ENCODE measurements around the gene ABI1. TPM values are rescaled to one million over a fixed set of nuclear protein-coding genes. Genes with fewer than 3 reads are reported as not detected.

The ABI1 gene
- total and polyA plus RNA-seq, 7 donors: 13.9 to 33.8 (median 29.7) TPM

DNA sequence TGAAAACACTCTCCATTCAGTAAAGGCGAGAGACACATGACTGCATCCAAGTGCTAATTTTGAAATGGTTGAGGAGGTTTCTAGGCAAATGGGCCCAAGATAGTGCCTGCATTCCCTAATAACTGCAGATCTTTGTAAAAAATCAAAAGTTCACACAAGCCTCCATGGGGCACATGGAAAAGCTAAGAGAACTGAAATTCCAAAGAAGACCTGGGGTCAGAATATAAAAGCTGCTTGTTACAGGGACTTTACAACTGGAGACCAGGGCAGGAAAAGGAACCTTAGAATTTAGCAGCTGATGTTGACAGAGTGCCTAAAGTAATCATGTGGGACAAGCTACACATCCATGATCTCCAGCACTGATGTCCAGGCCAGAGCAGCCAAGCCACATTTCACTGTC is 10.0 kb upstream of the ABI1 start:
- Histone ChIP-seq H3K36me3 (ENCODE audit: insufficient read depth in 1 of 2, low read depth in 1 of 2) (no peaks in the 10 kb centered on the region), H3K4me1 (no peaks in the 10 kb centered on the region), H3K9me3 (no peaks in the 10 kb centered on the region), H3K4me3 (no peak overlapping the region), H3K27me3 (ENCODE audit: insufficient read depth in 3 of 3, low read length in 2 of 3) (peaks cover 0 to 2% (median 0%) of the 10 kb centered on the region in 3 donors), H3K27ac (no peak overlapping the region)
- ATAC-seq: no peak
- 80 to 93% (median 91%) methylated on average over 1 of the region's 1 CpG for WGBS, 3 donors
- intact Hi-C loops (cut with DNase I): no loop called here
- no peak for DNase-seq
- TF ChIP-seq, protein P1, sequence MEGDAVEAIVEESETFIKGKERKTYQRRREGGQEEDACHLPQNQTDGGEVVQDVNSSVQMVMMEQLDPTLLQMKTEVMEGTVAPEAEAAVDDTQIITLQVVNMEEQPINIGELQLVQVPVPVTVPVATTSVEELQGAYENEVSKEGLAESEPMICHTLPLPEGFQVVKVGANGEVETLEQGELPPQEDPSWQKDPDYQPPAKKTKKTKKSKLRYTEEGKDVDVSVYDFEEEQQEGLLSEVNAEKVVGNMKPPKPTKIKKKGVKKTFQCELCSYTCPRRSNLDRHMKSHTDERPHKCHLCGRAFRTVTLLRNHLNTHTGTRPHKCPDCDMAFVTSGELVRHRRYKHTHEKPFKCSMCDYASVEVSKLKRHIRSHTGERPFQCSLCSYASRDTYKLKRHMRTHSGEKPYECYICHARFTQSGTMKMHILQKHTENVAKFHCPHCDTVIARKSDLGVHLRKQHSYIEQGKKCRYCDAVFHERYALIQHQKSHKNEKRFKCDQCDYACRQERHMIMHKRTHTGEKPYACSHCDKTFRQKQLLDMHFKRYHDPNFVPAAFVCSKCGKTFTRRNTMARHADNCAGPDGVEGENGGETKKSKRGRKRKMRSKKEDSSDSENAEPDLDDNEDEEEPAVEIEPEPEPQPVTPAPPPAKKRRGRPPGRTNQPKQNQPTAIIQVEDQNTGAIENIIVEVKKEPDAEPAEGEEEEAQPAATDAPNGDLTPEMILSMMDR (IDR thresholded peaks at IDR 0.05): no peak

DNA sequence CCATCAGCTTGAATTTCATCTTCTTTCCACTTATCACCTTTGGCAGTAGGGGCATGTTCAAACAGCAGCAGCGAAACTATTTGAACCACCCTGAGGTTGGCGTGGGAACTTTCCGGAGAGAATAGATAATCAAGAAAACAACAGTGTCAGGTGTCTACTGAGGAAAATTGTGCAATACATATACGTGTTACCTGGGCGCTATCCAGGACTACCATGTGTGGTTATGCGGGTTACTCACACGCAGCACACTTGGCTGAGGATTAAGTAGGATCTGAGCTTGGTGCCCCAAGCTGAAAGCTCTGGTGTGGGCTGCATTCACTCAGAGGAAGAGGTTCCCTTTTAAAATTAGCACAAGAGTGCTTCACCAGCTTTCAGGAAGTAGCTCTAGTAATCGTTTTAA is 8.8 kb upstream of the ABI1 start:
- intact Hi-C loops (cut with DNase I): no loop called here
- Histone ChIP-seq H3K4me3 (no peak overlapping the region), H3K9me3 (no peaks in the 10 kb centered on the region), H3K27ac (no peak overlapping the region), H3K4me1 (no peaks in the 10 kb centered on the region), H3K36me3 (ENCODE audit: insufficient read depth in 1 of 2, low read depth in 1 of 2) (no peaks in the 10 kb centered on the region), H3K27me3 (ENCODE audit: insufficient read depth in 3 of 3, low read length in 2 of 3) (peaks cover 0 to 2% (median 0%) of the 10 kb centered on the region in 3 donors)
- DNase-seq (no peak), ATAC-seq (peak; percentile 56 to 72 (median 64))
- TF ChIP-seq, protein P1 (IDR thresholded peaks at IDR 0.05): no peak
- WGBS, 3 donors: 42 to 49% (median 49%) methylated on average over 8 of the region's 8 CpGs

DNA sequence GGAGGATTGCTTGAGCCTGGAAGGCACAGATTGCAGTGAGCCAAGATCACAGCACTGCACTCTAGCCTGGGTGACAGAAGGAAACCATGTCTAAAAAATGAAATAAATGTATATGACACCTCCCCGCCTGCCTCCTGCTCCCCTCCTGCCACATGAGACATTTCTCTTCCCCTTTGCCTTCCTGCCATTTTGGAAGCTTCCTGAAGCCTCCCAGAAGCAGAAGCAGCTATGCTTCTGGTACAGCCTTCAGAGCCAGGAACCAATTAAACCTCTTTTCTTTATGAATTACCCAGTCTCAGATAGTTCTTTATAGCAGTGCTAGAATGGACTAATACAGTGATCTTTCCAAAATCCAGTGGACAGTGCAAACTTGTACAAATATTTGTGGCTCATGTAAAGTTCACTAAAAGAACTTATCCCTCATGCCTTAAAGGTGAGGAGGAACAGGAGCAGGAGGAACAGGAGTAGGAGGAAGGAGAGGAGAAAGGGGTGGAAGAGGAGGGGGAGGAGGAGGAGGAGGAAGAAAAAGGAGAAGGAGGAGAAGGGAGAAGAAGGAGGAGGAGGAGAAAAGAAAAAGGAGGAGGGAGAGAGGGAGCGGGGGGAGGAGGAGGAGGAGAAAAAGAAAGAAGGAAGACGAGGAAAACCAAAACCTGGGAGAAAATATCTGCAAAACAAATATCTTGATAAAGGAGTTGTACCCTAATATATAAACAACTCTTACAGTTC is 2.8 kb upstream of the ABI1 start:
- no peak for ATAC-seq
- TF ChIP-seq, protein P1 (IDR thresholded peaks at IDR 0.05): no peak
- Histone ChIP-seq H3K4me3 (no peak overlapping the region), H3K4me1 (peaks cover 8% of the 10 kb centered on the region), H3K27ac (no peak overlapping the region), H3K27me3 (ENCODE audit: insufficient read depth in 3 of 3, low read length in 2 of 3) (peaks cover 0 to 2% (median 0%) of the 10 kb centered on the region in 3 donors), H3K9me3 (no peaks in the 10 kb centered on the region), H3K36me3 (ENCODE audit: insufficient read depth in 1 of 2, low read depth in 1 of 2) (no peaks in the 10 kb centered on the region)
- DNase-seq: no peak
- intact Hi-C loops (cut with DNase I): loop anchor here in 1 of 2 donors (5.0 kb wide), 2 partner anchors 136 to 166 kb away; partner anchors contain the start of gene PDSS1
- 71 to 77% (median 71%) methylated on average over 3 of the region's 3 CpGs for WGBS, 3 donors

DNA sequence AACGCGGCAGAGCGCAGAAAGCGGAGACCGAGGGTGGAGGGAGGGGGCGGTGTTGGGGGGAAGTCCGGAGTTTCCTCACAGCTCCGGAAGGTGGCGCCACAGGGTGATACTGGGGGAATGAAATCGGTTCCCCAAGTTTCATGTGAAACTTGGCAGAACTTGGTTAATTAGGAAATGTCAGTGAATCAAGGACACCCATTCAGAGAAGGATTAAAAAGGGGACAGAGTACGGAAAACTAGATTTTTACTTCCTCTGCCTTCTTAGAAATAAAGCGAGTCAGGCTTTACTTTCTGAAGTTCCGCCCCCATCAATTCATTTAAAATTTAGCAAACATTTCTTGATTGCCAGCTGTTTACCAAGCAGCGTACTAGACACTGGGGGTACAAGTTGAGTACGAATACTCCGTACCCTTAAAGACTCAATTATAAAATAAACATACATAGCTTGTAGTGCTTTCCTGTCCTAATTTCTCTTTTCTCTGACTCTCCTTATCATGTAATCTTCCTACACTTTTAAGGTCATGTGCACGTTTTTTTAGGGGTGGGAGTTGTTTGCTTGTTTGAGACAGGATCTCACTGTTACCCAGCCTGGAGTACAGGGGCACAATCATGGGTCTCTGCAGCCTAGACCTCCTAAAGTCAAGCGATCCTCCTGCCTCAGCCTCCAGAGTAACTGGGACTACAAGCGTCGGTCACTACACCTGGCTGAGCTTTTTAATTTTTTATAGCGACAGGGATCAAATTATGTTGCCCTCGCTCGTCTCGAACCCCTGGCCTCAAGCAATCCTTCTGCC is 644 bp upstream of the ABI1 start:
- Histone ChIP-seq H3K4me3 (peak overlapping the region; percentile 73), H3K27ac (no peak overlapping the region), H3K27me3 (ENCODE audit: insufficient read depth in 3 of 3, low read length in 2 of 3) (no peaks in the 10 kb centered on the region), H3K9me3 (no peaks in the 10 kb centered on the region), H3K4me1 (peaks cover 28% of the 10 kb centered on the region), H3K36me3 (ENCODE audit: insufficient read depth in 1 of 2, low read depth in 1 of 2) (no peaks in the 10 kb centered on the region)
- intact Hi-C loops (cut with DNase I): loop anchor here in 1 of 2 donors (5.0 kb wide), 2 partner anchors 134 to 164 kb away; partner anchors contain the start of gene PDSS1
- no peak for DNase-seq
- no peak for ATAC-seq
- TF ChIP-seq, protein P1 (IDR thresholded peaks at IDR 0.05): peak; percentile 74
- whole genome bisulfite sequencing, 3 donors: 38 to 43% (median 39%) methylated on average over 24 of the region's 24 CpGs
